Measurements from ENCODE around the gene DGKG. TPM values are rescaled to one million over a fixed set of nuclear protein-coding genes. Genes with fewer than 3 reads are reported as not detected.

DGKG gene
- total and polyA plus RNA-seq, 3 donors from 2014 or later: 0.68 to 1.2 (median 1.1) TPM

DNA sequence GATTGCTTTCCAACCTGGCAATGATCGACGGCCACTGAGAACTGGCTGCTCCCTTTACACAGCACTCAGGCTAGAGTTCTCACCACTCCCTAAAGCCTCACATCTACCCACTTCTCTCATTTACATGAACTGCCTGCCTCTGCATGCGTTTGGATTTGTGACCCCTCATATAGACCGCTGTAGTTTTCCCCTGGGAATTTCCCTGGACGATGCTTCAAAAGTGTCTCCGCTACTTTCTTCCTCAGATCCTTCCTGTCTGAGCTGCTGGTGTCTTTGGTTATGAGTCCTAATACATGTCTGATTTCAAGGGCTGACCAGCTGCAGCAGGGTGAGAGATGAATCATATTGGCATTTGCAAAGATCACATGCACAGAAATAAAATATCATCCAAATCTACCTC, 136.4 kb downstream of the DGKG start:
- Histone ChIP-seq H3K27me3 (no peaks in the 10 kb centered on the region), H3K36me3 (ENCODE audit: low read depth, missing control alignments) (no peaks in the 10 kb centered on the region), H3K9me3 (no peaks in the 10 kb centered on the region), H3K4me3 (no peak overlapping the region), H3K27ac (no peak overlapping the region), H3K4me1 (no peaks in the 10 kb centered on the region)
- WGBS, 2 donors: 68 to 73% methylated on average over 6 of the region's 6 CpGs
- DNase-seq: no peak
- intact Hi-C loops (cut with DNase I; ENCODE audit: low total_unique reads): no loop called here
- TF ChIP-seq, protein P1, sequence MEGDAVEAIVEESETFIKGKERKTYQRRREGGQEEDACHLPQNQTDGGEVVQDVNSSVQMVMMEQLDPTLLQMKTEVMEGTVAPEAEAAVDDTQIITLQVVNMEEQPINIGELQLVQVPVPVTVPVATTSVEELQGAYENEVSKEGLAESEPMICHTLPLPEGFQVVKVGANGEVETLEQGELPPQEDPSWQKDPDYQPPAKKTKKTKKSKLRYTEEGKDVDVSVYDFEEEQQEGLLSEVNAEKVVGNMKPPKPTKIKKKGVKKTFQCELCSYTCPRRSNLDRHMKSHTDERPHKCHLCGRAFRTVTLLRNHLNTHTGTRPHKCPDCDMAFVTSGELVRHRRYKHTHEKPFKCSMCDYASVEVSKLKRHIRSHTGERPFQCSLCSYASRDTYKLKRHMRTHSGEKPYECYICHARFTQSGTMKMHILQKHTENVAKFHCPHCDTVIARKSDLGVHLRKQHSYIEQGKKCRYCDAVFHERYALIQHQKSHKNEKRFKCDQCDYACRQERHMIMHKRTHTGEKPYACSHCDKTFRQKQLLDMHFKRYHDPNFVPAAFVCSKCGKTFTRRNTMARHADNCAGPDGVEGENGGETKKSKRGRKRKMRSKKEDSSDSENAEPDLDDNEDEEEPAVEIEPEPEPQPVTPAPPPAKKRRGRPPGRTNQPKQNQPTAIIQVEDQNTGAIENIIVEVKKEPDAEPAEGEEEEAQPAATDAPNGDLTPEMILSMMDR (IDR thresholded peaks at IDR 0.05): no peak
- TF ChIP-seq POLR2A (IDR thresholded peaks at IDR 0.05): no peak

DNA sequence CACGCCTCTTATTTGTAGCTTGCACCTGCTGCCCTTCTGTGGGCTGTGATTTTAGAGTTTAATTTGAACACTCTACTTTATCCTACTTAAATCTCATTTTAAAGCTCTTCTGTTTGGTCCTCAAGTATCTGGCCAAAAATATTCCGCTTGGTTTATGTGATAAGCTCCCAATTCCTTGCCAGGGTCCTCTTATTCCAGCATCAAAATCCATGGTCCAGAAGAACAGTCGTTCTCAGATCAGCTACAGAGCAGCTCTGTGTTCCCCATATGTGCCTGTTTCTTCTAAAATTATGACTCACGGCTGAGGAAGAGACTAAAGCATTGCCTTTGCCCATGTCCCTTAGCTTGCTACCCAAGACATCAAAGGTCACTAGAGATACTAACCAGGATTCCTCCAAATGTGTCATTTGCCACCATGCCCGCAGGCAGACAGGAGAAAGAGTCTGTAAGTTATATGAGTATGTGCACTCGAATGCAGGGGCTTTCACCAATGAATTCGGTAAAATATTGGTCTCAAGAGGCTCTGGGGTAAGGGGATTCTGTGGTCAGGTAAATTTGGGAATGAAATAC, 137.9 kb downstream of the DGKG start:
- TF ChIP-seq, protein P1 (IDR thresholded peaks at IDR 0.05): no peak
- TF ChIP-seq POLR2A (IDR thresholded peaks at IDR 0.05): no peak
- Histone ChIP-seq H3K27me3 (no peaks in the 10 kb centered on the region), H3K27ac (no peak overlapping the region), H3K4me3 (no peak overlapping the region), H3K9me3 (no peaks in the 10 kb centered on the region), H3K36me3 (ENCODE audit: low read depth, missing control alignments) (no peaks in the 10 kb centered on the region), H3K4me1 (no peaks in the 10 kb centered on the region)
- 87 to 89% methylated on average over 7 of the region's 7 CpGs for WGBS, 2 donors
- no peak for DNase-seq
- intact Hi-C loops (cut with DNase I; ENCODE audit: low total_unique reads): no loop called here

DNA sequence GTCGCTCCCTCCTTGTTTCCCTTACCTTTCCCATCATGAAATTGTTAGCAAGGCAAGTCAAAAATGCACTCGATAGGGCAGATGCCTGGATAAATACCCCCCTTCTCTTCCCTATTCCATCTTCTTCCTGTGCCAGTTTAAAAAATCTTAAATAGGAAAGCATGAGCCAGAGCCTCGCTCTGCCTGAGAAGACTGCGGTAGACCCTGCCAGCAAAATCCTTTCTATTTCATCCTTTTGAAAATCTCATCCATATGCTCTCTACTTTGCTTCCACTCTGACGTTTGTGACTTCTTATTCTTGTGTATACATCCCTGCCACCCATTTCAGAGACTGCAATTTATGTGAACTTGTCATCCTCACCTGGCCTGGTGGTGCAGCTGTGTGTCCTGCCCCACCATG, 138.6 kb downstream of the DGKG start:
- intact Hi-C loops (cut with DNase I; ENCODE audit: low total_unique reads): no loop called here
- Histone ChIP-seq H3K36me3 (ENCODE audit: low read depth, missing control alignments) (no peaks in the 10 kb centered on the region), H3K27me3 (no peaks in the 10 kb centered on the region), H3K4me1 (no peaks in the 10 kb centered on the region), H3K9me3 (no peaks in the 10 kb centered on the region), H3K4me3 (no peak overlapping the region), H3K27ac (no peak overlapping the region)
- WGBS, 2 donors: 81 to 82% methylated on average over 5 of the region's 5 CpGs
- no peak for TF ChIP-seq POLR2A (IDR thresholded peaks at IDR 0.05)
- TF ChIP-seq, protein P1 (IDR thresholded peaks at IDR 0.05): no peak
- DNase-seq: no peak

DNA sequence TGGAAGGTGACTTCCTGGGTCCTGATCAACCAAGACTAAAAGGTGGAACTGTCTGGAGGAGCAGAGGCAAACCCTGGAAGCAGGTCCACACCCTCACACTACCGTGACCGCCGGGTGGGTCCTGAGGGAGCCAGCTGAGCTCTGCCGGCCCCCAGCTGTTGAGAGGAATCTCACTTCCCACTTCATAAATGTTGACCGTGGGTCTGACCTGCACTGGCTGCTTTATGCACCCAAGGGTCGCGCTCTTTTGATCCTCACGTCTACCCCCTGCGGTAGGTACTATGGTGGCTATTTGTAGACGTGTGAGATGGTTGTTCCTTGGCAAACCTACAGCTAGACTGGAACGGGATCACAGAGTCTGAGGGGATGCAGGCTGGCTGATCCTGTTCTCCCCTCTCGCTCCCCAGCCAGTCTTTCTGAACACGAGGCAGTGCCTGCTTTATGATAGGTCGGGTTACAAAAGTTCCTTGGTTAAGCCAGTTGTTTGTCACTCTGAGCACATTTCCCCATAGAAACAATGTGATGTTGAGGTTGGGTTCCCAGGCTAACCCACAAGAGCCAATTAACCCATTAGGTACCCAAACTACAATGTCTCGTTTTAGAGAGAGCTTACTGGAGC, 140.2 kb downstream of the DGKG start:
- TF ChIP-seq POLR2A (IDR thresholded peaks at IDR 0.05): no peak
- TF ChIP-seq, protein P1 (IDR thresholded peaks at IDR 0.05): no peak

More for the DNA sequence above, 140.2 kb downstream of the DGKG start:
- Histone ChIP-seq H3K9me3 (no peaks in the 10 kb centered on the region), H3K36me3 (ENCODE audit: low read depth, missing control alignments) (no peaks in the 10 kb centered on the region), H3K27me3 (no peaks in the 10 kb centered on the region), H3K27ac (no peak overlapping the region), H3K4me1 (no peaks in the 10 kb centered on the region), H3K4me3 (no peak overlapping the region)
- intact Hi-C loops (cut with DNase I; ENCODE audit: low total_unique reads): no loop called here
- WGBS, 2 donors: 66 to 79% methylated on average over 11 to 15 of the region's 15 CpGs
- DNase-seq: no peak

All from testis (tissue), 3 donors.